ENCODE results near the gene NLRP3.
"Not testable (repeated sequence)": the region's sequence is repeated elsewhere in the genome, so short reads cannot be mapped to it uniquely, and the experiment has no call there.

NLRP3 gene
- 0.99 to 73.8 (median 5.5) reads per million in 18 experiments for total RNA-seq

DNA sequence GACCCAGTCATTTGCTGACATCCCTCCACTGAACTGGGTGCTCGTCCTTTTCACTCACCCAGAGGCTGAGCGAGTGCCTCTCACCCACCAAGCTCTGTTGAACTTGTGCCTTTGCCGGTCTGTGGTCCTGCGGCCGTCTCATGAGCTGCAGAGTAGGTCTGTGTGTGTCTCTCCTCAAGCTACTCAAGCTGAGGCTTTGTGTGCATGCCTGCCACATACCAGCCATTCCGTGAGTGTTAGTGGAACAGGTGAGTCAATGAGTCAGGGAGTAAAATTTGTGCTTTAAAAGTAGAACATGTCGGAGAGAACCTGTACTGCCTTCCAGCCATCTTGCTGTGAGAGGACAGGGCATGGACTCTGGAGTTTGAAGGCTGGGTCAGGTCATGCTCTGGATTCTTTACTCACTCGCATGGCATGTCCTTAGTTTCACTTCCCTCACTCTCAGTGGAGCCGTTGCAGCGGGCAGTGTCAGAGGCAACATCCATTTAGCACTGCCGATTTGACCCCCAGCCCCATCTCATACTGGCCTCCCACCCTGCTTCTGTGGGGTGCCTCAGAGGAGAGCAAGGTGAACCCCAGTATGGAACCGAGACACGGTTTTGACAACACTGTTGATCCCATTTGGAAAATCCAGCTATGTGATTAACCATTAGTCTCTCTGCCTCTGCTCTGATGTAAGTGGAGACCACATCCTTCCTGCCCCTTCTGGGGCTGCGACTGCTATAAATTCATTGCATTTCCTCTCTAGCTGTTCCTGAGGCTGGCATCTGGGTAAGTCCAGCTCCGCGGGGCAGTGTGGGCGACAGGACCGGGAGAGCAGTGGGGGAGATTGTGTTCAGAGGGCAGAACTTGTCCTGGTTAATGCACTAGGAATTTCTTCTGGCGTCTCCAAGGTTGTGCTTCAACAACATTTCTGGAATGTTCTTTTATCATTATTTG, at the start of gene NLRP3:
Gene NLRP3, plus strand, starts transcription at position 751 of the 939 bp plus-strand sequence. CDS start 2,628 bp downstream, outside the sequence.
- peak; percentile 85 to 87 for DNase-seq

DNA sequence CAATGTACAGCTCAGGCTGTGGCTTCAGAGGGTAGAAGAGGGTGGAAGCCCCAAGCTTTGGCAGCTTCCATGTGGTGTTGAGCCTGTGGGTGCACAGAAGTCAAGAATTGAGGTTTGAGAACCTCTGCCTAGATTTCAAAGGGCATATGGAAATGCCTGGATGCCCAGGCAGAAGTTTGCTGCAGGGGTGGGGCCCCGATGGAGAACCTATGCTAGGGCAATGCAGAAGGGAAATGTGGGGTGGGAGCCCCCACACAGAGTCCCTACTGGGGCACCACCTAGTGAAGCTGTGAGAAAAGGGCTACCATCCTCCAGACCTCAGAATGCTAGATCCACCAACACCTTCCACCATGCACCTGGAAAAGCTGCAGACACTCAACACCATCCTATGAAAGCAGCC, 49.6 kb upstream of the NLRP3 start:
- not testable (repeated sequence) for DNase-seq

- DNase-seq: peak; percentile 88 to 93
These were observed 48.9 kb upstream of the NLRP3 start for GRCh38 chr1:247366926-247367645.

DNA sequence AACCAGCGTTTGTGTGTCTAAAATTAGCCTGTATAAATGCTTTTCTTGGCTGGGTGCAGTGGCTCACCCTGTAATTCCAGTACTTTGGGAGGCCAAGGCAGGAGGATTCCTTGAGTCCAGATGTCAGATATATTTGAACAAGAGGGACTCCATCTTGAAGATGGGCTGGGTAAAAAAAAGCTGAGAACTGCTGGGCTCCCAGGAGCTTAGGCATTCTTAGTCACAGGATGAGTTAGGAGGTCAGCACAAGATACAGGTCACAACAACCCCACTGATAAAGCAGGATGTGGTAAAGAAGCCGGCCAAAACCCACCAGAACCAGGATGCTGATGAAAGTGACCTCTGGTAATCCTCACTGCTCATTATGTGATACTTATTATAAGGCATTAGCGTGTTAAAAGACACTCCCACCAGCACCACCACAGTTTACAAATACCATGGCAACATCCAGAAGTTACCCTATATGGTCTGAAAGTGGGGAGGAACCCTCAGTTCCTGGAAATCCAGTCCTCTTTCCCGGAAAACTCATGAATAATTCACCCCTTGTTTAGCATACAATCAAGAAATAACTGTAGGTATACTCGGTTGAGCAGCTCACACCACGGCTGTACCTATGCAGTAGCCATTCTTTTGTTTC, 48.1 kb upstream of the NLRP3 start:
- peak; percentile 58 to 76 for DNase-seq

DNA sequence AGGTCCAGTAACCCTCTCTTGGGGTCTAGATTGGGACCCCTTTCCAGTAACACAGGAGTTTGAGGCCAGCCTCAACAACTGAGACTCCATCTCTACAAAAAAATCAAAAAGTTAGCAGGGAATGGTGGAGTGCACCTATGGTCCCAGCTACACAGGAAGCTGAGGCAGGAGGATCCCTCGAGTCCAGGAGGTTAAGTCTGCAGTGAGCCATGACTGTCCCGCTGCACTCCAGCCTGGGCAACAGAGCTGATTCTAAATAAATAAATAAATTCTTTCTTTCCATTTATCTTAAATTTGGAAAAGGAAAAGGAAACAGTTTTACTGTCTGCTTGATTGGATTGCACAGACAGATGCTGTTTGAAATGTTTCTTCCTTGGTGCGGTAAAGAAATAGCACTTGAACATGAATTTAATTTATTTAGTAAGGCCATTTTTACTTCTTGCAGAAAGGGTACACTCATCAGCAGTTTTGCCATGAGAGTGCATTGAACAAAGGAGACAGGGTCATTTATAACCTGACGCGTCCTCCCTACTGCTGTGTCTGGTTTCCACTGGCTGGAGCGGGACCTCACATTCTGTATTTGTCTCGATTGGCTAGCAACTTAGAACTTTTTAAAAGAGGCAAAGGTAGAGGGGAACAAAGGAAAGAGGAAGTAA, 47.4 kb upstream of the NLRP3 start:
- no peak for DNase-seq

GRCh38 chr1:247370786-247371732, 44.9 kb upstream of the NLRP3 start:
- no peak for DNase-seq

GRCh38 chr1:247371801-247372259, 44.1 kb upstream of the NLRP3 start:
- no peak for DNase-seq

- DNase-seq: peak; percentile 50 to 67
These were observed 42.2 kb upstream of the NLRP3 start for GRCh38 chr1:247373721-247374141.

DNA sequence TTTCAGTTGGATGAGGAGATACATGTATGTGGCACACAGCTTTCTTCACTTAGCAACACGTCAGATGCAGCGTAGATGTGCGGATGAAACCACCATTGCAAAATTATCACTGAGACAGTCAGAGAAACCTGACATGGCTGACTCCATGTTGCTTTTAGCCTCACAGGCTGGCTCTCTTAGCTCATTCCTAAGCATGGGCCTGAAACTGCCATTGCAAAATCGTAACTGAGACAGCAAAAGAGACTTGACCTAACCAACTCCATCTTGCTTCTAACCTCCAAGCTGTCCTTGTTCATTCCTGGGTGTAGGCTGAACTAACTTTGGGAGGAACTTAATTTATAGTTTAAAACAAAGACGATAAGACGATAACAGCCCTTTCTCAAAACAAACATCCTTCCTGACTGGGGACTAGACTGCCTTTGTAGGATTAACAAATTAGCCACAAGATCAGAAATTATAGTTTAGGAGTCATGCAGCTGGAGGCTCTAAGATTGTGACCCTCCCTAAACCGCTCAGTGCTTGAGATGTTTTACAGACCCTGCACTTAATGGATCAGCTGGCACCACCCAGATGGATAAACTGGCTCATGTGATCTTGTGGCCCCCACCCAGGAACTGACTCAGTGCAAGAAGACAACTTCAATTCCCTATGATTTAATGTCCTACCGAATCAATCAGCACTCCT, 41.2 kb upstream of the NLRP3 start:
- not testable (repeated sequence) for DNase-seq

- no peak for DNase-seq
These were observed 40.2 kb upstream of the NLRP3 start for GRCh38 chr1:247375747-247376146.

- DNase-seq: no peak
These were observed 39.3 kb upstream of the NLRP3 start for GRCh38 chr1:247376659-247377058.

- DNase-seq: not testable (repeated sequence)
These were observed 38.3 kb upstream of the NLRP3 start for GRCh38 chr1:247377656-247378055.

DNA sequence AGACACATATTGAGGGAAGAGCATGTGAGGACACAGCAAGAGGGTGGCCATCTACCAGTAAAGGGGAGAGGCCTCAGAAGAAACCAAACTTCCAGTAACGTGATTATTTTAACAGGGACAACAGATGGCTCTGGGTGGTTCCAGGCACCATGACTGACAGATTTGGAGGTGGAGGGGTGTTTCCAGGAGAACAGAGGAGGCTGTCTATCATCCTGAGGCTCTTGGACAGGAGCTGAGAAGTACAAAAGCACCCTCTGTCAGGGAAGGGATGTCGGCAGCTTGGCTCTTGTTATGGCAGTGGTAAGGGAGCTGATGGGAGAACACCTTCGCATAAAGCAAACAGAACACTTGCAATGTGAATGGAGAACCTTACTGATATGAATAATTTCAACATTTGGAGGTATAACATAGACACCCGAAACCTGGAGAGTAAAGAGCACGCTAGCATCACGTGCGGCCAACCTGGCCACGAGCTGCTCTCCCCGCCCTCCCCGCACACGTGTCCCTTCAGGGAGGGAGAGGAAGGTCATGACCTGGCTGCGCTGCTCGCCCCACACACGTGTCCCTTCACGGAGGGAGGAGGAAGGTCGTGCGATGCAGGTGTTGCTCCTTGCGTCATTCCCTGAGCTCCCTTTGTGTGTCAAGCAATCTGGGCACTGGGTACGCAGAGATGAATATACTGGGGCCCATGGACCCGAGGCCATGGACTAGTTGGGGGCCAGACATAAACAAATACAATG, 37.5 kb upstream of the NLRP3 start:
- DNase-seq: no peak

DNA sequence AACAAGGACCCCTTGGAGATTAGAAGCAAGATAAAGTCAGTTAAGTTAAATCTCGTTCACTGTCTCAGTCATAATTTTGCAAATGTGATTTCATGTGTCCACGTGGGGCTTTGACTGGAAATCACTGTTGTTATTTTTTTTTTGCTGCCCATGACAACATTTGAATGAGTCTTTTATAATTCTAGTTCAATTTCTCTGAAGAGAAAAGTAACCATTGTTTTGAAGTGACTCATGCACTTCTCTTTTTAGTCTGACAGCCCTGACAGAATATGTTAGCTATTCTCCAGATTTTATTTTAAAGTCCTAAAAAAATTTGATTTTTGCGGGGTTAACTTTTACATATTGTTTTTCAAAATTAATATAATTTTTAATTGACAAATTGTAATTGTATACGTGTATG, 30.7 kb upstream of the NLRP3 start:
- DNase-seq: peak; percentile 54 to 71

- DNase-seq: no peak
These were observed 29.8 kb upstream of the NLRP3 start for GRCh38 chr1:247386217-247386616.

GRCh38 chr1:247386687-247387086, 29.3 kb upstream of the NLRP3 start:
- peak; percentile 60 to 61 for DNase-seq

DNA sequence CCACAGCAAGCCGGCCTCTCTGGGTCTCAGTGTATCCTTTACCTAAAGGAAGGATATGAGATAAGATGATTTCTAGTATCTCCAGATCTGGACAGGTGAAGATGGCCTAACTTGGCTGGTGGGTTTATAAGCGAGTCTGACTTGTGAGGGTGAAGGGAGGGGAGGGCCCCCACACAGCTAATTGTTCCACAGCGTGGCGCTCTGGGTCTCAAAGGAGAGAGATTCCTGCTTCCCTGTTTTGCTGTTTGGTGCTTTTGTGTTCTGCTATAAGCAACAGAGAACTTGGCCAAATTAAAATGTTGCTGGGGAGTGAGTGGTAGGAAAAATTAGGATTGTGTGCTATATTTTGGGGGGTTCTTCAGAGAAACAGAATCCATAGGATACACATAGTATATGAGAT, 28.9 kb upstream of the NLRP3 start:
- DNase-seq: peak in 1 of 2 donors; percentile 17

DNA sequence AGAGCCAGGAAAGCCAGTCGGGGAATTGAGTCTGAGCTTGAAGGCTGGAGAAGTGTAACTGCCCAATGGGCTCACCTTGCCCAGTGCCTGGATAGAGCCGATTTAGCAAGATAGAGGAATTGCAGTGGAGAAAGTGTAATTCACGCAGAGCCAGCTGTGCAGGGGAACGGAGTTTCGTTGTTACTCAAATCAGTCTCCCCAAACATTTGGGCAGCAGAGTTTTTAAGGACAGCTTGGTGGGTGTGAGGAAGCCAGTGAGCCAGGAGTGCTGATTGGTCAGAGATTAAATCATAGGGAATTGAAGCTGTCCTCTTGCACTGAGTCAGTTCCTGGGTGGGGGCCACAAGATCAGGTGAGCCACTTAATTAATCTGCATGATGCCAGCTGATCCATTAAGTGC, 28.4 kb upstream of the NLRP3 start:
- DNase-seq: peak; percentile 22 to 65

DNA sequence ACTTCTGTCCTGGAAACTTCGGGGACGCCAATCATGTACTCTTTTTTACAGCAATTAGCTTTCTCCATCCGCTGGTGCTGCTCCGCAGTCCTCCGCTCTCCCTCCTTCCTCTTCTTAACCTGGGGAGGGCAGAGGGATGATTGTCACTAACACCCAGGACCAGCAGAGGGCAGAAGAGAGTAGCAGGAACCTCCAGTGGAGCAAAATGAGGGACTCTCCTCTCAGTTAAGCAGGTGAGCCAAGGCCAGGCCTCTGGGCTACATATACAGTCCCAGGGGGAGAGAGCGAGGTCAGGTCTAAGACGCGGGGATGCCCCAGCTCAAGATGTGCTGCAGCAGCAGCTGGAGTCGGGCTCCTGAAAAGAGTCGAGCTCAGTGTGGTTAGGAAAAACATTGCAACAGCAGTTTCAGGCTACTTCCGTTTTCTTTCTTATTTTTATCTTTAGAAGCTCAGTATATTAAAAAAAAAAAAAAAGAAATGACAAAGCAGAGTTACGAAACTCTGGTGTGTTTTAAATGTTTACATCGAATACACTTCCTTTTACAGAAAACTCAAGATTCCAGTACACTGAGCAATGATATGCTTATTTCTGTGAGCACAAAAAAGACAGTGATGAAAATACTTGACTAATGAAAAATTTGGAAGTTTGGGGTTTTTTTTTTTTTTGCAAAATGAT, 25.7 kb upstream of the NLRP3 start:
- DNase-seq: peak; percentile 89 to 97

Measured in inflammatory macrophage (primary cell).